NCI-H1694 treated with DMSO at 0.1 percent for 48 hours (cell line): ENCODE measurements around the gene RNLS.

Source experiments
- DNase-seq: peaks from one replicate; lab custom pipeline; 2025; lab: John Stamatoyannopoulos, UW

Gene RNLS

DNA sequence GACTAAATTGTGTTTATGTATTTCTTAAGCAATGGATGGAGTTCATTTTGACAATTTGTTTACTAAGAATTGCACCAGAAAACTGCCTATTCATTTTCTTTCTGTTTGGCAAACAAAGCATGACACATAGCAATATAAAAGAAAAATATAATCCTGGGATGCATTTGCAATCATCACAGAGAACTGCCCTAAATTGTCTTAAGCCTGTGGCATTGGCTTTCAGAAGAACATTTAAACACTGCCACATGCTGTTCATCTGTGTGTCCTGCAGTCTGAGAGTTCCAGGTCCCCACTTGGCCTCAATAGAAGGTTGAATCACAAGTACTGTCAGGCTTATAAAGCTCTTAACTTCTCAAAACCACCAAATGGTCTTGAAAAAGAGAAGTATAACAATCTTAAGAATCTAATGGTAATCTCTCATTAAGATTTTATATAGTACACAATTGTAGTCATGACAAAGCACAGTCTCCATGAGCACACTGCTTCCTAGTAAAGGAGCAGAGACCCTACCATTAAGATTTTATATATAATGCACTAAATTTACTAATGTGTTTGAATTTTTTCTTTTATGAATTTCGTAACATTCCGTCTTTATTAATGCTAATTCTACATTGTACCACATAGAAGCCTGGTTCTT lies 29.9 kb downstream of the RNLS start:
- DNase-seq: peak; percentile 37

- no peak for DNase-seq
Measured at GRCh38 chr10:88551246-88551645, 31.9 kb downstream of the RNLS start.

- DNase-seq: no peak
Measured at GRCh38 chr10:88546497-88546896, 36.6 kb downstream of the RNLS start.

DNA sequence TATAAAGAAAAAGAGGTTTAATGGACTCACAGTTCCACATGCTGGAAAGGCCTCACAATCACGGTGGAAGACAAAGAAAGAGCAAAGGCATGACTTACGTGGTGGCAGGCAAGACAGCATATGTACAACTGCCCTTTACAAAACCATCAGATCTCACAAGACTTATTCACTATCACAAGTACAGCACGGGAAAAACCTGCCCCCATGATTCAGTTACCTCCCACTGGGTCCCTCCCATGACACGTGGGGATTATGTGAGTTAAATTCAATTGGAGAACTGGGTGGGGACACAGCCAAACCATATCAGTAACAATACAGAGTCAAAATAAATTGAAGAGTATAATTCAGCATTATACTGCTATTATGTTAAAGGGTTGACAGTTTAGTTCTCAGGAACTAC lies 37.8 kb downstream of the RNLS start:
- DNase-seq: no peak

GRCh38 chr10:88544140-88544870 lies 38.8 kb downstream of the RNLS start:
- no peak for DNase-seq

DNA sequence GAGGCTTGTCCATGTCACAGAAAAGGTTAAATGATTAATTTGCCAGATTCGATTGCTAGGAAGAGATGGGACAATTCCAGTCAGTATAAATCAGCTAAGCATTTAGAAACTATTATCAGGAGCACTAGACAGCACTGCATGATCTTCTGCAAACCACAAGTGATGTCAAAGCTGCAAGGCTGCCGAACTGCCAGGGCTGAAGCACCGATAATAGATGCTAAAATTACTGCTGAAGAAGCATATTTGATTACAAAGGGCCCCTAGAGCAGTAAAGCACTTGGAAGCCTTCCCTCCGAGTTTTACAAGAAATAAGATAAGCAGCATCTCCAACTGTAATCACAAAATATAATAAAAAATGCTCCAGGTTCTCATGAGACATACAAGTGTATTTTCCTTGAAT lies 40.6 kb downstream of the RNLS start:
- DNase-seq: no peak

GRCh38 chr10:88541116-88541626 lies 41.9 kb downstream of the RNLS start:
- no peak for DNase-seq

DNA sequence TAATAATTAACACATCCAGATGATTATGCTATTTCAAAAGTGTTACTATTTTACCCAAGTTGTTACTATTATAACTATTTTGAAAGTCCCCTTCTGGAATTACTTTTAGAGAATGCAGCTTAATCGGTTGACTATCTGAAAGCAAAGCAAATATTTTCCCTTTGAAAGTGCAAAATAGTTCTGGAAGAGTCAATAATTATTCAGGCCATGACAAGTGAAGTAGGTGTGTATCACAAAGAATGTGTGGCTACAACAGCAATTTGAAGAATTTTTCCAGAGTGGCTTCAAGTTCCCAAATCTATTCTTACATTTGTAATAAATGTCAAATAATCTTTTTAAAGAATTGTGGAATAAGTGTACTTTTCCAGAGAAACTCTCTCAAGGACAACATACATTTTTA lies 42.8 kb downstream of the RNLS start:
- DNase-seq: no peak

GRCh38 chr10:88538048-88538447 lies 45.1 kb downstream of the RNLS start:
- DNase-seq: no peak

GRCh38 chr10:88537322-88537721 lies 45.8 kb downstream of the RNLS start:
- DNase-seq: no peak

- no peak for DNase-seq
Measured at GRCh38 chr10:88536437-88536836, 46.7 kb downstream of the RNLS start.

GRCh38 chr10:88534072-88534665 lies 48.9 kb downstream of the RNLS start:
- no peak for DNase-seq

- no peak for DNase-seq
Measured at GRCh38 chr10:88531392-88532052, 51.6 kb downstream of the RNLS start.

DNA sequence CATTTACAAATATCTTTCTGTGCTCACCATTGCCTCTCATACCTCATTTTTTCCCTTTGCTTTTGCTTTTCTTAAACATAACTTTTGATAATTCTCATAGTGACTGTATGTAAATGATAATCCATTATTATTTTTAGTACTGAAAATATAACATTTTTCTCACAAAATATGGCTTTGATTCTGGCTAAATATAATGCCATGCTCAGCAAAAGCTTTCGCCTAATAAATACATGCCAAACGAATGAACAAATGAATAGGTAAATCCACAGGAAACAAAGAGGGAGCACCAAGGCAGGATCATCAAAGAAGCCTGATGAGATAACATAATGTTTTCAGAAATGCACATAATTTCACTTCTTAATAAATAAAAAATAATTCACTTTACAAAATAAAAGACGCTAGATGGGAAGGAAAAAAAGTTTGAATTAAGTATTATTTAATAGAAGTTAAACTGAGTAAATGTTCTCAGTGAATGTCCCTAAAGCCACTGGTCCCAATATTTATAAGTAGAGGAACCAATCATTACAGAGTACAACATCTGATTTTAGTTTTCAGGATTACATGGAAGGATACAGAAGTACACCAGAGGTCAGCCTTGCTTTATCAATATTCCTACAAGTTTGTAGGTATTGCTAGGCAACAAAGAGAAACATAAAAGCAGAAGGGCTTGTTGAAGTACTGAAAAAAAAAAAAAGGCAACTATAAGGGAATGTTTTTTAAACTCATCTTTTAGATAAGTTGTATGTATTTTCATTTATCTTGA lies 52.3 kb downstream of the RNLS start:
- DNase-seq: no peak

GRCh38 chr10:88530093-88530492 lies 53.0 kb downstream of the RNLS start:
- DNase-seq: no peak

DNA sequence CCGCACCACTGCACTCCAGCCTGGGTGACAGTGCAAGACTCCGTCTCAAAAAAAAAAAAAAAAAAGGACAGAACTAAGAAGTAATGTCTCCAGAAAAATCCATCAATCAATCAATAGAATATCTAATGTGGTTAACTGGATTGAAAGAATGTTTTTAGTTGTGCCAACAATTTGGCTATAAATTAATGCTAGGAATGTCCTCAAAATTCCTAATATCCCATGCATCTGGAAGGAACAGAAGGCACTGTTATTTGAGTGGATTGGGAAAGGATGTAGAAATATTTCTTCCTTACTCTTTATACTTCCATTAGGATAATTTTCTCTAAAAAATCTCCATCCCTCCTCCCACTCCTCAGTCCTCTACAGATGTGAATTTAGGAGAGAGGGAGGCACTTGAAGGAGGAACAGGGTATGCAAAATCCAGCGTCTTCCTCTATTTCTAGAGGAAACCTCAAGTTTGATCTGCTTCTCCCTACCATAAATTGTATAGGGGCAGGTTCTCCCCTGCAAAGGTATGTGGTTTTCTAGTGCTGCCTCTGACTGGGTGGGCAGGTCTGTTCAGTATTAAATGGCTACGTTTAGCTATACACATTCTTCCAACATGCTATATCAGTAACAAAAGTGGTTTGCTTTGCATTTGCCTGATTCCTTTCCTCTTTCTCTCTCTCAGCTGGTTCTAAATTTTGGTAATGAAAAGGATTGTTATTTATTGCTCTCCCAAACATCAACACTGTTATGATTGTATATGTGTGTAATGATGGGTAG lies 54.1 kb downstream of the RNLS start:
- no peak for DNase-seq

GRCh38 chr10:88528201-88528600 lies 54.9 kb downstream of the RNLS start:
- DNase-seq: no peak

DNA sequence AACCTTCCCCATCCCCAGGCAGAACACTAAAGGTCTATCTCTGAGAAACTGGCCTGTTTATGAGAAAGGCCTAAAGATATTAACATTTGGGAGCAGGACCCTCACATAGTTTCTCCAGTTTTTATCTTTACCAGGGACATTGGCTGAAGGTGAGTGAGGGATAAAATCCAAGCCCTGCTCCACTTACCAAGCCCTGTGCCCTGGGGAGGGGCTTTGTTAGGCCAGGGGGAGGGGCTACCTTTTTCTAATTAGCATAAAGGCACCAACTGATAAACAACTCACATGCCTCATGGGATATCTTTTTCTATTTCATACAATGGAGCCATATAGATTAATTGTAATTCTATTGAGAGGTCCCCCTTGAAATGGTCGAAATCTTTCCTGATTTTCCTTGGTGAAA lies 55.9 kb downstream of the RNLS start:
- no peak for DNase-seq

GRCh38 chr10:88526501-88527105 lies 56.5 kb downstream of the RNLS start:
- no peak for DNase-seq

GRCh38 chr10:88525371-88526069 lies 57.6 kb downstream of the RNLS start:
- DNase-seq: no peak
